Activated T-cell treated with anti-CD3 and anti-CD28 coated beads for 4 hours (primary cell): ENCODE data around the gene OPTN.
"Not testable (repeated sequence)": the region's sequence is repeated elsewhere in the genome, so short reads cannot be mapped to it uniquely, and the experiment has no call there.

Source experiments
- DNase-seq: peaks from one replicate; pipeline ENCODE4 v3.0.0-alpha.2; 2020

OPTN gene

GRCh38 chr10:13091801-13092200 lies 8.2 kb upstream of the OPTN start:
- DNase-seq = no peak

GRCh38 chr10:13092291-13093102 lies 7.5 kb upstream of the OPTN start:
- DNase-seq = no peak

GRCh38 chr10:13094082-13094481 lies 5.9 kb upstream of the OPTN start:
- DNase-seq = not testable (repeated sequence)

- no peak for DNase-seq
Measured at GRCh38 chr10:13095094-13095493, 4.9 kb upstream of the OPTN start.

GRCh38 chr10:13095929-13096328 lies 4.0 kb upstream of the OPTN start:
- DNase-seq = no peak

- DNase-seq = no peak
Measured at GRCh38 chr10:13099144-13099665, 758 bp upstream of the OPTN start.

GRCh38 chr10:13100349-13101294 lies 659 bp downstream of the OPTN start:
- DNase-seq = no peak

- DNase-seq = no peak
Measured at GRCh38 chr10:13102002-13102794, 2.2 kb downstream of the OPTN start.

- DNase-seq = no peak
Measured at GRCh38 chr10:13103554-13103953, 3.6 kb downstream of the OPTN start.

- no peak for DNase-seq
Measured at GRCh38 chr10:13104697-13105096, 4.7 kb downstream of the OPTN start.

- no peak for DNase-seq
Measured at GRCh38 chr10:13105184-13105583, 5.2 kb downstream of the OPTN start.

- no peak for DNase-seq
Measured at GRCh38 chr10:13106387-13107045, 6.6 kb downstream of the OPTN start.

GRCh38 chr10:13110908-13111307 lies 10.9 kb downstream of the OPTN start:
- DNase-seq = no peak

- DNase-seq = no peak
Measured at GRCh38 chr10:13113544-13113943, 13.6 kb downstream of the OPTN start.

- DNase-seq = no peak
Measured at GRCh38 chr10:13115832-13116803, 16.2 kb downstream of the OPTN start.

GRCh38 chr10:13117841-13118783 lies 18.1 kb downstream of the OPTN start:
- no peak for DNase-seq

- no peak for DNase-seq
Measured at GRCh38 chr10:13118784-13119410, 18.9 kb downstream of the OPTN start.

GRCh38 chr10:13120786-13121499 lies 21.0 kb downstream of the OPTN start:
- no peak for DNase-seq

GRCh38 chr10:13121500-13121854 lies 21.5 kb downstream of the OPTN start:
- no peak for DNase-seq
